ENCODE measurements around the gene GFOD1.
"Not testable (repeated sequence)": the region's sequence is repeated elsewhere in the genome, so short reads cannot be mapped to it uniquely, and the experiment has no call there.

GFOD1 gene

GRCh38 chr6:13348334-13349113 lies 138.9 kb downstream of the GFOD1 start:
- no peak for DNase-seq

GRCh38 chr6:13346245-13346644 lies 141.2 kb downstream of the GFOD1 start:
- no peak for DNase-seq

GRCh38 chr6:13342414-13343019 lies 144.9 kb downstream of the GFOD1 start:
- DNase-seq: no peak

- no peak for DNase-seq
These were observed 147.4 kb downstream of the GFOD1 start for GRCh38 chr6:13339863-13340630.

GRCh38 chr6:13338038-13338437 lies 149.4 kb downstream of the GFOD1 start:
- peak; percentile 39 to 47 for DNase-seq

- peak; percentile 83 for DNase-seq
These were observed 150.8 kb downstream of the GFOD1 start for GRCh38 chr6:13336553-13336952.

GRCh38 chr6:13334953-13335352 lies 152.4 kb downstream of the GFOD1 start:
- DNase-seq: no peak

- DNase-seq: no peak
These were observed 155.1 kb downstream of the GFOD1 start for GRCh38 chr6:13332349-13332706.

- DNase-seq: peak; percentile 66 to 76
These were observed 155.7 kb downstream of the GFOD1 start for GRCh38 chr6:13331516-13332348.

GRCh38 chr6:13328875-13329183 lies 158.6 kb downstream of the GFOD1 start:
- no peak for DNase-seq

GRCh38 chr6:13328076-13328874 lies 159.1 kb downstream of the GFOD1 start, which contains the start of gene TBC1D7:
TBC1D7 (minus strand) TSS chr6:13328537; CDS start chr6:13326898, 1,639 bp downstream.
- peak; percentile 88 to 90 for DNase-seq

- peak; percentile 43 to 57 for DNase-seq
These were observed 159.7 kb downstream of the GFOD1 start for GRCh38 chr6:13327691-13328075.

GRCh38 chr6:13326031-13326586 lies 161.3 kb downstream of the GFOD1 start:
- DNase-seq: not testable (repeated sequence)

GRCh38 chr6:13319891-13320564 lies 167.4 kb downstream of the GFOD1 start:
- no peak for DNase-seq

- no peak for DNase-seq
These were observed 168.6 kb downstream of the GFOD1 start for GRCh38 chr6:13318821-13319220.

- DNase-seq: no peak
These were observed 171.5 kb downstream of the GFOD1 start for GRCh38 chr6:13315896-13316295.

- no peak for DNase-seq
These were observed 172.6 kb downstream of the GFOD1 start for GRCh38 chr6:13314806-13315205.

GRCh38 chr6:13311155-13311554 lies 176.2 kb downstream of the GFOD1 start:
- no peak for DNase-seq

GRCh38 chr6:13308332-13308731 lies 179.1 kb downstream of the GFOD1 start:
- no peak for DNase-seq
